Esophagus muscularis mucosa (tissue), 4 donors: Measurements from ENCODE around the gene TNFRSF1B. TPM values are rescaled to one million over a fixed set of nuclear protein-coding genes. Genes with fewer than 3 reads are reported as not detected.

Experiments
- DNase-seq: peaks from one replicate; pipeline ENCODE4 v3.0.0-alpha.2; 2017; ENCODE audit errors: extremely low spot score
- H3K27ac ChIP-seq, 4 donors: fragments of 200-600 bp; sonication (generic); replicated peaks in 1 of 4; 1 replicate in 3 of 4; 2 replicates in 1 of 4; pipeline ENCODE4 v1.5.1; 2016 to 2019; ENCODE audit warnings: mild to moderate bottlenecking in 1 of 4
- H3K27me3 ChIP-seq, 4 donors: fragments of 200-600 bp; sonication (generic); one replicate each; pipeline versions ENCODE4 v1.5.1 to v1.6.0; 2016 to 2019
- H3K36me3 ChIP-seq, 4 donors: fragments of 200-600 bp; sonication (generic); one replicate each; pipeline ENCODE4 v1.5.1; 2016 to 2019
- H3K4me1 ChIP-seq, 4 donors: fragments of 200-600 bp; sonication (generic); one replicate each; pipeline ENCODE4 v1.5.1; 2016 to 2019
- H3K4me3 ChIP-seq, 4 donors: fragments of 200-600 bp; sonication (generic); 1 replicate in 2 of 4; 2 replicates in 2 of 4; pipeline ENCODE4 v1.5.1; 2016 to 2019; ENCODE audit warnings: mild to moderate bottlenecking in 4 of 4, moderate library complexity in 1 of 4
- H3K9me3 ChIP-seq, 4 donors: fragments of 200-600 bp; sonication (generic); 1 replicate in 3 of 4; 2 replicates in 1 of 4; pipeline ENCODE4 v1.5.1; 2016 to 2019
- EP300 ChIP-seq: sonication (generic); formaldehyde crosslinking; IDR thresholded peaks from one replicate; pipeline ENCODE4 v1.6.1; 2017; ENCODE audit warnings: antibody characterized with exemption
- POLR2A ChIP-seq: fragments of 450-650 bp; IDR thresholded peaks from one replicate; pipeline ENCODE4 v1.6.1; 2017; ENCODE audit warnings: antibody characterized with exemption, moderate library complexity, mild to moderate bottlenecking, low read depth
- POLR2AphosphoS5 ChIP-seq, 2 donors: sonication (generic); formaldehyde crosslinking; IDR thresholded peaks; one replicate each; pipeline ENCODE4 v1.6.1; 2017; ENCODE audit warnings: antibody characterized with exemption in 2 of 2
- WGBS: methylation state at CpG from one replicate; pipeline ENCODE4 v1.1.5; 2018; 5-methylcytosine and 5-hydroxymethylcytosine counted together
- intact Hi-C: fragments of 100-400 bp; cut with DNase I; formaldehyde crosslinking; loops from one replicate; pipeline ENCODE4 v1.15.1; 2023
- total RNA-seq, 4 donors: library from RNA; depleted of rRNA; stranded (reverse); fragments of >200 nt; gene quantifications; one replicate each; pipeline versions ENCODE4 v1.1.0 to v1.2.1, GENCODE V29; 2016
- TF ChIP-seq, protein P1 (sequence below), 3 experiments: fragments of 200-600 bp in 2 of 3; fragments of 450-650 bp in 1 of 3; sonication (generic) in 2 of 3; IDR thresholded peaks; one replicate each; pipeline ENCODE4 v1.5.1; 2017 to 2019; ENCODE audit warnings: antibody characterized with exemption in 3 of 3, mild to moderate bottlenecking in 2 of 3, moderate library complexity in 1 of 3

TNFRSF1B gene
- total RNA-seq, 4 donors from 2014 or later, result 15.4 to 55.5 (median 32.4) TPM

DNA sequence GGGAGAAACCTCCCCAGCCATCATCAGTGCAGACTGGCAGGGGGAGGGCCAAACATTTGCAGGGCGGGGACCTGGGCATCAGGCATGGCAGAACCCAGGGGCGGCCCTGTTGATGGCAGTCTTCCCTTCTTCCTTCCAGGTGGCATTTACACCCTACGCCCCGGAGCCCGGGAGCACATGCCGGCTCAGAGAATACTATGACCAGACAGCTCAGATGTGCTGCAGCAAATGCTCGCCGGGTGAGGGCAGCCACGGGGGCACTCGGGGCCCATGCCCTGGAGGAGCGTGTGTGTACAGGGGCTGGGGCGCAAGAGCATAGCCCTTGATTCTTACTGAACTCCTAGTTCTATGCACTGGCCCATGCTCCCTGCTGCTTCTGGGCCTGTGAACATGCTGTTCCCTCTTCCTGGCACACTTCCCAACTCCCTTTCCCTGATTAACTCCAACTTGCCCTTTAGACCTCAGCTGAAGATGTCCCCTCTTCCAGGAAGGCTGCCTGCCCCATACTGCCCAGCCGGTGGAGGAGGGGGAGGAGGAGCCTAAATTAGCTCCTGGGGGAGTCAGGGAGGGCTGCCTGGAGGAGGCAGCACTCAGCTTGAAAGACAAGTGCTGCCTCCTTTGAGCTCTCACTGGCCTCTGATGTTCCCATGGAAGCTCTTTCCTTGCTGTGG, 22.0 kb downstream of the TNFRSF1B start:
- H3K27me3 ChIP-seq, result peaks cover 0 to 55% (median 0%) of the 10 kb centered on the region in 4 donors
- DNase-seq, result no peak
- intact Hi-C loops, result no loop called here
- TF ChIP-seq POLR2AphosphoS5 (IDR thresholded peaks at IDR 0.05) (no peak), POLR2A (no peak), EP300 (no peak)
- TF ChIP-seq, protein P1, sequence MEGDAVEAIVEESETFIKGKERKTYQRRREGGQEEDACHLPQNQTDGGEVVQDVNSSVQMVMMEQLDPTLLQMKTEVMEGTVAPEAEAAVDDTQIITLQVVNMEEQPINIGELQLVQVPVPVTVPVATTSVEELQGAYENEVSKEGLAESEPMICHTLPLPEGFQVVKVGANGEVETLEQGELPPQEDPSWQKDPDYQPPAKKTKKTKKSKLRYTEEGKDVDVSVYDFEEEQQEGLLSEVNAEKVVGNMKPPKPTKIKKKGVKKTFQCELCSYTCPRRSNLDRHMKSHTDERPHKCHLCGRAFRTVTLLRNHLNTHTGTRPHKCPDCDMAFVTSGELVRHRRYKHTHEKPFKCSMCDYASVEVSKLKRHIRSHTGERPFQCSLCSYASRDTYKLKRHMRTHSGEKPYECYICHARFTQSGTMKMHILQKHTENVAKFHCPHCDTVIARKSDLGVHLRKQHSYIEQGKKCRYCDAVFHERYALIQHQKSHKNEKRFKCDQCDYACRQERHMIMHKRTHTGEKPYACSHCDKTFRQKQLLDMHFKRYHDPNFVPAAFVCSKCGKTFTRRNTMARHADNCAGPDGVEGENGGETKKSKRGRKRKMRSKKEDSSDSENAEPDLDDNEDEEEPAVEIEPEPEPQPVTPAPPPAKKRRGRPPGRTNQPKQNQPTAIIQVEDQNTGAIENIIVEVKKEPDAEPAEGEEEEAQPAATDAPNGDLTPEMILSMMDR (IDR thresholded peaks at IDR 0.05), result no peak
- no peak overlapping the region for H3K27ac ChIP-seq
- H3K9me3 ChIP-seq, result no peaks in the 10 kb centered on the region
- H3K4me1 ChIP-seq, result peaks cover 46 to 55% (median 55%) of the 10 kb centered on the region in 4 donors
- 59% methylated on average over 3 of the region's 13 CpGs for WGBS
- H3K4me3 ChIP-seq, result no peak overlapping the region
- H3K36me3 ChIP-seq, result peaks cover 7 to 35% (median 25%) of the 10 kb centered on the region in 4 donors

DNA sequence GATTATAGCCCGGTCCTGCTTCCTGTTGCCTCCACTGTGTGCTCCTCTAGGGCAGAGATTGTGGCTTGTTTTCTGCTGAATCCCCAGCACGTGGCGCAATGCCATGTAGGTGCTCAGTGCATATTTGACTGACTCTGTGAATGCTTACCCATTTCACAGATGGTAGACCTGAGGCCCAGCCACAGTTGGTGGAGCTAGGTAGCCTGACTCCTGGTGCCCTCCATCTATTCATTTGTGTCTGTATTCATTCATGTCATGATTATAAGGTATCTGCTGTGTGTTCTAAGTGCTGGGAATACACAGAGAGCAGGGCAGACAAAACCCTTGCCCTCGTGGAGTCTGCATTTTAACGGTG, 22.5 kb downstream of the TNFRSF1B start:
- peaks cover 43 to 50% (median 50%) of the 10 kb centered on the region in 4 donors for H3K4me1 ChIP-seq
- intact Hi-C loops, result no loop called here
- peaks cover 7 to 40% (median 29%) of the 10 kb centered on the region in 4 donors for H3K36me3 ChIP-seq
- no peak overlapping the region for H3K4me3 ChIP-seq
- no peak for DNase-seq
- H3K27me3 ChIP-seq, result peaks cover 0 to 55% (median 0%) of the 10 kb centered on the region in 4 donors
- no peaks in the 10 kb centered on the region for H3K9me3 ChIP-seq
- no peak overlapping the region for H3K27ac ChIP-seq
- TF ChIP-seq, protein P1 (IDR thresholded peaks at IDR 0.05), result no peak
- TF ChIP-seq POLR2AphosphoS5 (IDR thresholded peaks at IDR 0.05), result no peak
- TF ChIP-seq EP300, result no peak
- TF ChIP-seq POLR2A, result no peak
- WGBS, result 69% methylated on average over 5 of the region's 5 CpGs

GRCh38 chr1:12191242-12192032, 24.6 kb downstream of the TNFRSF1B start:
- DNase-seq, result no peak
- TF ChIP-seq POLR2AphosphoS5 (IDR thresholded peaks at IDR 0.05) (no peak), EP300 (no peak), POLR2A (no peak)
- TF ChIP-seq, protein P1 (IDR thresholded peaks at IDR 0.05), result no peak
- H3K27ac ChIP-seq, result no peak overlapping the region
- H3K4me1 ChIP-seq, result peaks cover 22 to 33% (median 31%) of the 10 kb centered on the region in 4 donors
- no peaks in the 10 kb centered on the region for H3K9me3 ChIP-seq
- intact Hi-C loops, result no loop called here
- WGBS, result 86% methylated on average over 31 of the region's 58 CpGs
- peaks cover 0 to 36% (median 0%) of the 10 kb centered on the region in 4 donors for H3K27me3 ChIP-seq
- H3K4me3 ChIP-seq, result no peak overlapping the region
- H3K36me3 ChIP-seq, result peaks cover 7 to 51% (median 35%) of the 10 kb centered on the region in 4 donors

- no peaks in the 10 kb centered on the region for H3K9me3 ChIP-seq
- TF ChIP-seq POLR2AphosphoS5 (IDR thresholded peaks at IDR 0.05) (no peak), POLR2A (no peak), EP300 (no peak)
- TF ChIP-seq, protein P1 (IDR thresholded peaks at IDR 0.05), result no peak
- H3K36me3 ChIP-seq, result peaks cover 7 to 72% (median 39%) of the 10 kb centered on the region in 4 donors
- WGBS, result 81% methylated on average over 12 of the region's 14 CpGs
- H3K4me3 ChIP-seq, result no peak overlapping the region
- no peak for DNase-seq
- peaks cover 0 to 10% (median 7%) of the 10 kb centered on the region in 4 donors for H3K4me1 ChIP-seq
- peaks cover 0 to 16% (median 0%) of the 10 kb centered on the region in 4 donors for H3K27me3 ChIP-seq
- H3K27ac ChIP-seq, result no peak overlapping the region
- intact Hi-C loops, result no loop called here
These were observed 27.9 kb downstream of the TNFRSF1B start for GRCh38 chr1:12194666-12195216.
